ENCODE data around the gene ZNF215. TPM values are rescaled to one million over a fixed set of nuclear protein-coding genes. Genes with fewer than 3 reads are reported as not detected.

ZNF215 gene
- total RNA-seq, 4 donors from 2014 or later: 1.1 to 10.6 (median 3.1) TPM

DNA sequence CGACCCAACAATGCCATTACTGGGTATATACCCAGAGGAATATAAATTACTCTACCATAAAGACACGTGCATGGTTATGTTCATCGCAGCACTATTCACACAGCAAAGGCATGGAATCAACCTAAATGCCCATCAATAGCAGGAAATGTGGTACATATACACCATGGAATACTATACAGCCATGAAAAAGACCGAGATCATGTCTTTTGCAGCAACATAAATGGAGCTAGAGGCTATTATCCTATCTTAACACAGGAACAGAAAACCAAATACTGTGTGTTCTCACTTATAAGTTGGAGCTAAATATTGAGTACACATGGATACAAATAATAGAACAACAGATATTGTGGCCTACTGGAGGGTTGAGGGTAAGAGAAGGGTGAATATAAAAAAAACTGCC lies 37.4 kb upstream of the ZNF215 start:
- no peak for TF ChIP-seq POLR2A (IDR thresholded peaks at IDR 0.05)
- TF ChIP-seq EP300 (IDR thresholded peaks at IDR 0.05; ENCODE audit: low read depth): no peak
- TF ChIP-seq POLR2AphosphoS5 (IDR thresholded peaks at IDR 0.05): no peak
- TF ChIP-seq, protein P1, sequence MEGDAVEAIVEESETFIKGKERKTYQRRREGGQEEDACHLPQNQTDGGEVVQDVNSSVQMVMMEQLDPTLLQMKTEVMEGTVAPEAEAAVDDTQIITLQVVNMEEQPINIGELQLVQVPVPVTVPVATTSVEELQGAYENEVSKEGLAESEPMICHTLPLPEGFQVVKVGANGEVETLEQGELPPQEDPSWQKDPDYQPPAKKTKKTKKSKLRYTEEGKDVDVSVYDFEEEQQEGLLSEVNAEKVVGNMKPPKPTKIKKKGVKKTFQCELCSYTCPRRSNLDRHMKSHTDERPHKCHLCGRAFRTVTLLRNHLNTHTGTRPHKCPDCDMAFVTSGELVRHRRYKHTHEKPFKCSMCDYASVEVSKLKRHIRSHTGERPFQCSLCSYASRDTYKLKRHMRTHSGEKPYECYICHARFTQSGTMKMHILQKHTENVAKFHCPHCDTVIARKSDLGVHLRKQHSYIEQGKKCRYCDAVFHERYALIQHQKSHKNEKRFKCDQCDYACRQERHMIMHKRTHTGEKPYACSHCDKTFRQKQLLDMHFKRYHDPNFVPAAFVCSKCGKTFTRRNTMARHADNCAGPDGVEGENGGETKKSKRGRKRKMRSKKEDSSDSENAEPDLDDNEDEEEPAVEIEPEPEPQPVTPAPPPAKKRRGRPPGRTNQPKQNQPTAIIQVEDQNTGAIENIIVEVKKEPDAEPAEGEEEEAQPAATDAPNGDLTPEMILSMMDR (IDR thresholded peaks at IDR 0.05): no peak
- no peaks in the 10 kb centered on the region for H3K9me3 ChIP-seq
- H3K4me1 ChIP-seq: no peaks in the 10 kb centered on the region
- H3K36me3 ChIP-seq: no peaks in the 10 kb centered on the region
- WGBS, 2 donors (ENCODE audit: low coverage in 1 of 2): 89% methylated on average over 4 of the region's 4 CpGs
- in situ Hi-C loops (cut with MboI; ENCODE audit: low pct_ligation_motif_present in 1 of 4, low pct_unique_long_range_greater_than_20kb in 1 of 4, low sequenced_read_pairs in 3 of 4) (no loop called here), intact Hi-C loops (cut with DNase I; ENCODE audit: low total_unique reads) (loop anchor here (5.0 kb wide), 1 partner anchor 933 kb away; no protein-coding TSS in a partner anchor)
- H3K27me3 ChIP-seq: no peaks in the 10 kb centered on the region
- no peak overlapping the region for H3K4me3 ChIP-seq
- no peak overlapping the region for H3K27ac ChIP-seq
- DNase-seq: no peak

DNA sequence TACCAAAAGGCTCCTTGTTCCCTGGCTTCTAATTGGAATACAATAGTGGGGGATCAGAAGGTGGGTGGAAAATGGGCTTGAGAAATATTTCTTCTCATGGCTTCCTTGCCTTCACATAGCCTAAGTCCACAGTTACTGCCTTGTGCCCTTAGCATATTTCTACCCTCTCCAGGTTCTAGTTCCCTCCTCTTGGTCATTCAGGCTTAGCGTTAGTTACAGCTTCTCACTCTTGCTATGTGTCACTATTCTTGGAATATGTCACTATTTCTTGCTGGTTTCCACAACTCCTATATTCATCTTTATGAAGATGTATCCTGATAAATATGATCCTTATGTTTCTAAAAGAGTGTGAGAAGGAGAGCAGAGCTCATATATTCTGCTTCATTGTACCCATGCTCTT lies 36.4 kb upstream of the ZNF215 start:
- Histone ChIP-seq H3K27ac (no peak overlapping the region), H3K36me3 (no peaks in the 10 kb centered on the region), H3K9me3 (no peaks in the 10 kb centered on the region), H3K4me3 (no peak overlapping the region), H3K4me1 (no peaks in the 10 kb centered on the region), H3K27me3 (no peaks in the 10 kb centered on the region)
- intact Hi-C loops (cut with DNase I; ENCODE audit: low total_unique reads) (loop anchor here (5.0 kb wide), 1 partner anchor 932 kb away; no protein-coding TSS in a partner anchor), in situ Hi-C loops (cut with MboI; ENCODE audit: low pct_ligation_motif_present in 1 of 4, low pct_unique_long_range_greater_than_20kb in 1 of 4, low sequenced_read_pairs in 3 of 4) (no loop called here)
- WGBS, 2 donors (ENCODE audit: low coverage in 1 of 2): 77 to 88% methylated on average over 1 of the region's 1 CpG
- TF ChIP-seq EP300 (IDR thresholded peaks at IDR 0.05; ENCODE audit: low read depth) (no peak), POLR2AphosphoS5 (IDR thresholded peaks at IDR 0.05) (no peak), POLR2A (IDR thresholded peaks at IDR 0.05) (no peak)
- TF ChIP-seq, protein P1 (IDR thresholded peaks at IDR 0.05): no peak
- no peak for DNase-seq

DNA sequence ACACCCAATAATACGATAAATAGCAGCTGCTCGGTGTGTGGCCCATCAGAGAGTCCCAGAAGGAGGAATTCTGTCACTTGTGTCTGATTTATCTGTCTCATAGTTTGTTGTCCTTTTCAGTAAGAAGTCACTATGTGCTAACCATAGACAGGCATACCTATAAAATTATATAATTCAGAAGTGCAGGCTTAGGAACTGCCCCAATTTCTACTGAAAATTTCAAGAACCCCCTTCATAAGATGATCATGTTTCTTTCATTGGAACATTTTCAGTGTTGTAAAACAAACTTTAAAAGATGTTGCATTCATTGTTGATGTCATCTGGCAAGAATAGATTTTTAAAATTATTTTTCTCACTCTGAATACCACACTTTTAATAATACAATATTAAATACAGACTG lies 33.8 kb upstream of the ZNF215 start, which contains the start of gene OR2D2:
Gene OR2D2, minus strand, starts transcription at position 101 of the 400 bp plus-strand sequence. Its CDS starts 0 bp downstream, at position 101.
- H3K36me3 ChIP-seq: no peaks in the 10 kb centered on the region
- intact Hi-C loops (cut with DNase I; ENCODE audit: low total_unique reads) (no loop called here), in situ Hi-C loops (cut with MboI; ENCODE audit: low pct_ligation_motif_present in 1 of 4, low pct_unique_long_range_greater_than_20kb in 1 of 4, low sequenced_read_pairs in 3 of 4) (no loop called here)
- DNase-seq: no peak
- H3K4me3 ChIP-seq: no peak within 1 kb of the TSS
- H3K27me3 ChIP-seq: no peaks in the 10 kb centered on the region
- H3K9me3 ChIP-seq: no peaks in the 10 kb centered on the region
- no peak within 1 kb of the TSS for H3K27ac ChIP-seq
- H3K4me1 ChIP-seq: no peaks in the 10 kb centered on the region
- no peak for TF ChIP-seq POLR2AphosphoS5 (IDR thresholded peaks at IDR 0.05)
- 73 to 95% methylated on average over 2 of the region's 2 CpGs for WGBS, 2 donors (ENCODE audit: low coverage in 1 of 2)

DNA sequence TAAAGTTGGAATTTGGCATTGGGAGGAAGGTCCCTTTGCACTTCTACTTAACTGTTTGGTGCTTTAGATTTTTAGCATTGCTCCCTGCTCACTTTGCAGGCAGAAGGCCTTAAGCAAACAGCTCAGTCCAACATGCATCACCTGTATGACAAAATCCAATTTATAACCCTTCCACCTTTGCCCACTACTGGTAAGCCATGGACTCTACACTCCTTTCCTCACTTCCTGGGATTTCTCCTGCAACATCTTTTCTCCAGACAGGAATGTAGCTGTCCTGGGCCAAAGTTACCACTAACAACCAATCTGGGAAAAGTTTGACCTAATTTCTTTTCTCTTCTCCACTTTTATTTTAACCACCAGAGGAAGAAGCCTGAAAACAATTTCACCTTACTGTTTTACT lies 32.1 kb upstream of the ZNF215 start:
- no peak for DNase-seq

More for the DNA sequence above, 32.1 kb upstream of the ZNF215 start:
- no peaks in the 10 kb centered on the region for H3K4me1 ChIP-seq
- intact Hi-C loops (cut with DNase I; ENCODE audit: low total_unique reads) (no loop called here), in situ Hi-C loops (cut with MboI; ENCODE audit: low pct_ligation_motif_present in 1 of 4, low pct_unique_long_range_greater_than_20kb in 1 of 4, low sequenced_read_pairs in 3 of 4) (no loop called here)
- H3K4me3 ChIP-seq: no peak overlapping the region
- no peak overlapping the region for H3K27ac ChIP-seq
- TF ChIP-seq, protein P1 (IDR thresholded peaks at IDR 0.05): no peak
- TF ChIP-seq EP300 (IDR thresholded peaks at IDR 0.05; ENCODE audit: low read depth) (no peak), POLR2AphosphoS5 (IDR thresholded peaks at IDR 0.05) (no peak), POLR2A (IDR thresholded peaks at IDR 0.05) (no peak)
- H3K36me3 ChIP-seq: no peaks in the 10 kb centered on the region
- no peaks in the 10 kb centered on the region for H3K9me3 ChIP-seq
- H3K27me3 ChIP-seq: no peaks in the 10 kb centered on the region
